ENCODE data around the gene AOPEP.

GRCh38 chr9:95062596-95063065, 336.1 kb downstream of the AOPEP start:
- TF ChIP-seq CTCF (IDR thresholded peaks at IDR 0.05) (no peak), POLR2A (IDR thresholded peaks at IDR 0.05) (no peak)

Measured in testis (tissue), 2 donors.